ENCODE data around the gene UGT8.
"Not testable (repeated sequence)": the region's sequence is repeated elsewhere in the genome, so short reads cannot be mapped to it uniquely, and the experiment has no call there.

UGT8 gene

DNA sequence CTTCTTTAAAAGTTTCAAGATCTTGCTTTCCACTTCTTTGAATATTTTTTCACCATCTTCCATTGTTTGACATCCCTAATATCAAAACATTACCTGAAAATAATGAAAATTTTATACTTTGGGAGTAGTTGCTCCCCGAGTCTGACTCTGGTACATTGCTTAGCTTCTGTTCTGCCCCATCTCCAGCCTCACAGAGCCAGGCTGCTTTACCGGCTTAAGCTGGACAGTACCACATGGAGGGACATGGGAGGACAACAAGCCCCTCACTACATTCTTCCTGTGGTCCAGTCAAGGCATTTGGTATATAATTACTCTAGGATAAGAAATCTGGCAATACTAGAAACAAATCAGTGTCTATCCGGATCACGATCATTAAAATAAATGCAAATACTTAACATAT lies 60.2 kb downstream of the UGT8 start:
- POLR2A ChIA-PET (ENCODE audit: low non-redundant PET), result no interaction called here
- no peak for DNase-seq (ENCODE audit: low spot score)
- no peak for TF ChIP-seq CTCF (conservative IDR thresholded peaks at IDR 0.05; ENCODE audit: low read depth)
- CTCF ChIA-PET, result interaction anchor here (0.6 to 1.6 kb wide), 5 partner anchors 9 to 275 kb away, joined by 3 to 9 read pairs (median 4); no protein-coding TSS in a partner anchor
- H3K27ac ChIP-seq, result no peak overlapping the region

DNA sequence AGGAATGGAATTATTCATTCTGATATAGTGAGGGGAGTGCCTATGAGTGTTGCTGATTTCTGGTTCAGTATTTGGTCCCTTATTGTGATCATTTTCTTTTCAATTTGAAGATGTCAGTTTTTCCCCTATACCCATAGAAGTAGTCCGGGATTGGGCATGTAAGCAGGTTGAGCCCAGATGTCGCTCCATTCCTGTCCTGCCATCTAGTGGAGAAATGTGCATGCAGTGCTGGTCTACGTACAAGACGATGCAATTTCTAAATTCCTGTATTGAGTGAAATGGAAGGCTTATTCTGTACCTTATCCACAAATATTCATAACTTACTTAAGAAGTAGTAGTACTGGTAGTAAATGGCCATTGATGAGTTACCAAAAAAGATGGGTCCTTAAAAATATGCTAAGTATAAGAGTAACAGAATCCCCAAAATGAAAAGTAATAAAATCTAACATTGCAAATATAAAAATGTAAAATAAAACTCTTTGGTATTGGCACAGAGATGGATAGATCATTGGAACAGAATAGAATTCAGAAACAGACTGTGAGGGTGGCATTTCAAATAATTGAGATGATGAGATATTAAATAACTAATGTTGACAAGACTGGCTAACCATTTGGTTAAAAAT lies 60.9 kb downstream of the UGT8 start:
- ChIA-PET POLR2A (ENCODE audit: low non-redundant PET) (no interaction called here), CTCF (interaction anchor here (0.6 to 1.6 kb wide), 5 partner anchors 9 to 275 kb away, joined by 3 to 9 read pairs (median 4); no protein-coding TSS in a partner anchor)
- DNase-seq (ENCODE audit: low spot score), result peak; percentile 68
- peak; percentile 89 for TF ChIP-seq CTCF (conservative IDR thresholded peaks at IDR 0.05; ENCODE audit: low read depth)
- H3K27ac ChIP-seq, result no peak overlapping the region

- TF ChIP-seq CTCF (conservative IDR thresholded peaks at IDR 0.05; ENCODE audit: low read depth), result no peak
- ChIA-PET CTCF (no interaction called here), POLR2A (ENCODE audit: low non-redundant PET) (no interaction called here)
- no peak overlapping the region for H3K27ac ChIP-seq
- DNase-seq (ENCODE audit: low spot score), result no peak
These were observed 64.5 kb downstream of the UGT8 start for GRCh38 chr4:114663083-114663482.

DNA sequence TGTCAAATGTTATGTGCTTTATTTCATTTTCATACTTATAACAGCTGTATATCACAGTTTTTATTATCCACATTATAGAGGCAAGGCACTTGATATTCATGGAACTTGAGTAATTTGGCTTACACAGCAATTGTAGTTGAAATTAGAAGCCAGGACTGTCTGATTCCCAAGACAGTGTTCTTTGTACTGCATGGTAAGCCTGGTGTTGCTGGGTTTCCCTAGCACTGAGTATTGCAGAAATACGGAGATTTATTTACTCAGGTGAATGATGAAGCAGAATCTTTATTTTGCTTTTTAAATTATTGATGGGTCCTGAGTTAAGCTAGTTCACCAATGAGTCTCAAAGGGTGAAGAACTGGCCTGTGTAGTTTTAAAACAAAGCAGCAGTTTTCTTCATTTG lies 70.0 kb downstream of the UGT8 start:
- POLR2A ChIA-PET (ENCODE audit: low non-redundant PET), result no interaction called here
- TF ChIP-seq CTCF (conservative IDR thresholded peaks at IDR 0.05; ENCODE audit: low read depth), result no peak
- CTCF ChIA-PET, result interaction anchor here (0.6 to 0.8 kb wide), 2 partner anchors 54 to 284 kb away, joined by 3 to 4 read pairs; no protein-coding TSS in a partner anchor
- DNase-seq (ENCODE audit: low spot score), result no peak
- H3K27ac ChIP-seq, result no peak overlapping the region

DNA sequence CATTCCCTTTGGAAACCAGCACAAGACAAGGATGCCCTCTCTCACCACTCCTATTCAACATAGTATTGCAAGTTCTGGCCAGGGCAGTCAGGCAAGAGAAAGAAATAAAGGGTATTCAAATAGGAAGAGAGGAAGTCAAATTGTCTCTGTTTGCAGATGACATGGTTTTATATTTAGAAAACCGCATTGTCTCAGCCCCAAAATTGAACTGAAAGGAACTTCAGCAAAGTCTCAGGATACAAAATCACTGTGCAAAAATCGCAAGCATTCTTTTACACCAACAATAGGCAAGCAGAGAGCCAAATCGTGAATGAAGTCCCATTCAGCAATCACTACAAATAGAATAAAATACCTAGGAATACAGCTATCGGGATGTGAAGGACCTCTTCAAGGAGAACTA lies 72.1 kb downstream of the UGT8 start:
- POLR2A ChIA-PET (ENCODE audit: low non-redundant PET); H3K27ac ChIP-seq; DNase-seq (ENCODE audit: low spot score): not testable (repeated sequence)
- CTCF ChIA-PET, result interaction anchor here (0.6 kb wide), 1 partner anchor 305 kb away, joined by 3 read pairs; no protein-coding TSS in a partner anchor

DNA sequence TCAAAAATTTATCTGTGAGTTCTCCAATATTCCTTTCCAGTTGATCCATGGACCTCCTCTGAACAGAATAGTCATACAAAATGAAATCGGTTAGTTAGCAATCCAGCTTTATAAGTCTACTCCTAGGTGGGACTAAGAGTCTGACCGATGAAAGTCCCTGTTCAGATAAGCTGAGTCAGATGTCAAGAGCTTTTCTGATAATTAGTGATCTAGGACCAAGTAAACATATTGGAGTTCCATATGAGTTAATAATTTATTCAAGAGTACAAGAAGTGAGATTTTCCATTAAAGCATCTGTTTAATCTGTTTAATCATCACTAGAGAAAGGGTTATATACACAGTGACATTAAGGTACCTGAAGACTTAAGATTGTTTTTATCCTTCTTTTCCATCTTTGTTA lies 74.7 kb downstream of the UGT8 start:
- no peak for TF ChIP-seq CTCF (conservative IDR thresholded peaks at IDR 0.05; ENCODE audit: low read depth)
- DNase-seq (ENCODE audit: low spot score), result no peak
- ChIA-PET POLR2A (ENCODE audit: low non-redundant PET) (no interaction called here), CTCF (no interaction called here)
- no peak overlapping the region for H3K27ac ChIP-seq

DNA sequence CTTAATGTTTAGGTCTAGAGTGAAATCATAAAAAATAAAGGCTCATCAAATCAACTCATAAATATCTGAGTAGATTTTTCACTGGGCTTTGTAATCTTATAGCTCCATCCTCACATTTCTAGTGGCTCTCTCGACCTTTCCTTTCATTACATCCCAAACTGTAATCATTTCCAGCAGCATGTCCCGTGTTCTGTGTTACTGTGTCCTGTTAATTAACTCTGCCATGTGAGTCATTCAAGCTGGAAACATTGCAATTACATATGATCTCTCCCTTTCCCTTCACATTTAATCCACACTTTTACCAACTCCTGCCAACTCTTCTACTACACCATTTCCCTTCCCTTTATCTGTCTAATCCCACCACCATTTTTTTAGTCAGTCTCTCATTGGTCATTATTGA lies 75.5 kb downstream of the UGT8 start:
- CTCF ChIA-PET, result no interaction called here

More for the DNA sequence above, 75.5 kb downstream of the UGT8 start:
- TF ChIP-seq CTCF (conservative IDR thresholded peaks at IDR 0.05; ENCODE audit: low read depth), result no peak
- POLR2A ChIA-PET (ENCODE audit: low non-redundant PET), result no interaction called here
- DNase-seq (ENCODE audit: low spot score), result no peak
- no peak overlapping the region for H3K27ac ChIP-seq
